A549 (cell line): ENCODE results near the gene ITGB7. TPM values are rescaled to one million over a fixed set of nuclear protein-coding genes. Genes with fewer than 3 reads are reported as not detected.

Experiments used
- ATAC-seq, 2 experiments: fragments of 200-7000 bp in 1 of 2; fragments of >200 bp in 1 of 2; cut with Nextera tagmentation in 1 of 2; cut with Tn5 transposase in 1 of 2; 3 replicates each; pipeline versions ENCODE4 v1.8.0 to v1.9.1; 2018 to 2020; ENCODE audit warnings: mild to moderate bottlenecking in 1 of 2, moderate library complexity in 1 of 2
- CTCF ChIA-PET: fragments of 300-600 bp; sonication (Branson Sonifier 250); formaldehyde crosslinking; extraction: SDS; loops from one replicate; lab custom pipeline; 2021; ENCODE audit warnings: antibody characterized with exemption, inconsistent platforms; lab: Yijun Ruan, JAX
- POLR2A ChIA-PET: fragments of 350-600 bp; formaldehyde crosslinking; extraction: SDS; loops from one replicate; lab custom pipeline; 2021; ENCODE audit warnings: antibody characterized with exemption, inconsistent platforms; lab: Yijun Ruan, JAX
- DNase-seq, 2 experiments: peaks; one replicate each; pipeline versions ENCODE4 v3.0.0 to v3.0.0-alpha.2; 2011 to 2016; ENCODE audit warnings: low read depth in 1 of 2, low spot score in 1 of 2
- FAIRE-seq: peaks from 2 replicates; lab custom pipeline; 2011; peaks lifted over from hg19 to GRCh38; lab: Jason Lieb, UNC
- H3K27ac ChIP-seq, 2 experiments: fragments of >200 bp; sonication (Bioruptor Twin); formaldehyde crosslinking; 3 replicates each; pipeline ENCODE4 v1.5.1; 2016 to 2017
- H3K4me1 ChIP-seq: fragments of >200 bp; sonication (Bioruptor Twin); formaldehyde crosslinking; 3 replicates; pipeline ENCODE4 v1.6.1; 2016
- H3K4me2 ChIP-seq: fragments of >200 bp; sonication (Bioruptor Twin); formaldehyde crosslinking; 3 replicates; pipeline ENCODE4 v1.6.1; 2016
- H3K4me3 ChIP-seq: fragments of >200 bp; sonication (Bioruptor Twin); formaldehyde crosslinking; 3 replicates; pipeline ENCODE4 v1.5.1; 2016
- H3K9me3 ChIP-seq: fragments of >200 bp; sonication (Bioruptor Twin); formaldehyde crosslinking; 3 replicates; pipeline ENCODE4 v1.6.1; 2016
- ATOH8 ChIP-seq: fragments of 250-450 bp; sonication (Bioruptor Pico); IDR thresholded peaks from 2 replicates; pipeline ENCODE4 v1.5.0; 2020; ENCODE audit warnings: low read depth, mild to moderate bottlenecking, moderate library complexity
- CTCF ChIP-seq: fragments of >200 bp; sonication (Bioruptor Twin); formaldehyde crosslinking; IDR thresholded peaks from 3 replicates; pipeline ENCODE4 v1.5.1; 2016
- E2F6 ChIP-seq: IDR thresholded peaks from 2 replicates; pipeline ENCODE4 v1.6.1; 2012; ENCODE audit warnings: low read depth, borderline replicate concordance
- FOSL2 ChIP-seq, 2 experiments: fragments of 450-650 bp in 1 of 2; fragments of >200 bp in 1 of 2; sonication (Bioruptor Twin) in 1 of 2; formaldehyde crosslinking; IDR thresholded peaks; 2 replicates each; pipeline versions ENCODE4 v1.5.0 to v1.6.1; 2016 to 2020; ENCODE audit warnings: mild to moderate bottlenecking in 1 of 2, moderate library complexity in 1 of 2
- HES2 ChIP-seq: fragments of >200 bp; sonication (Bioruptor Twin); formaldehyde crosslinking; IDR thresholded peaks from 2 replicates; pipeline ENCODE4 v1.6.1; 2016
- HMGXB4 ChIP-seq: fragments of 250-450 bp; sonication (Bioruptor Pico); IDR thresholded peaks from 2 replicates; pipeline ENCODE4 v1.5.0; 2021; ENCODE audit warnings: mild to moderate bottlenecking, moderate library complexity, borderline replicate concordance
- JUN ChIP-seq, 2 experiments: fragments of >200 bp; sonication (Bioruptor Twin); formaldehyde crosslinking; IDR thresholded peaks; 2 replicates in 1 of 2; 3 replicates in 1 of 2; pipeline ENCODE4 v1.6.1; 2016 to 2017
- MAFK ChIP-seq: fragments of 450-650 bp; IDR thresholded peaks from 2 replicates; pipeline ENCODE4 v1.6.1; 2014; ENCODE audit not compliant: partially characterized antibody
- MAZ ChIP-seq: fragments of 150-350 bp; IDR thresholded peaks from 2 replicates; pipeline ENCODE4 v1.6.1; 2014; ENCODE audit warnings: antibody characterized with exemption, low read depth, low read length, borderline replicate concordance
- NFE2L2 ChIP-seq: fragments of 150-350 bp; conservative IDR thresholded peaks from 2 replicates; pipeline ENCODE4 v1.6.1; 2014; ENCODE audit warnings: low read length
- NR3C1 ChIP-seq: fragments of >200 bp; sonication (Bioruptor Twin); formaldehyde crosslinking; IDR thresholded peaks from 3 replicates; pipeline ENCODE4 v1.6.1; 2017
- PHF8 ChIP-seq: fragments of 200-600 bp; sonication (generic); IDR thresholded peaks from 2 replicates; pipeline ENCODE4 v1.6.1; 2016; ENCODE audit warnings: low read depth, mild to moderate bottlenecking, antibody characterized with exemption, moderate library complexity, borderline replicate concordance
- POLR2A ChIP-seq: IDR thresholded peaks from 2 replicates; pipeline ENCODE4 v1.6.1; 2012; ENCODE audit warnings: mild to moderate bottlenecking, low read length
- POLR2AphosphoS2 ChIP-seq: conservative IDR thresholded peaks from 2 replicates; pipeline ENCODE4 v1.6.1; 2012; ENCODE audit warnings: low read length, improper control_type of control experiment, inconsistent platforms
- RARB ChIP-seq: fragments of 250-450 bp; sonication (Bioruptor Pico); IDR thresholded peaks from 2 replicates; pipeline ENCODE4 v1.8.0; 2021; ENCODE audit warnings: mild to moderate bottlenecking, moderate library complexity
- SMC3 ChIP-seq: fragments of >200 bp; sonication (Bioruptor Twin); formaldehyde crosslinking; IDR thresholded peaks from 3 replicates; pipeline ENCODE4 v1.6.1; 2018; ENCODE audit warnings: inconsistent platforms
- TFCP2L1 ChIP-seq: fragments of 250-450 bp; sonication (Bioruptor Pico); IDR thresholded peaks from 2 replicates; pipeline ENCODE4 v1.5.0; 2021; ENCODE audit warnings: mild to moderate bottlenecking
- TP53 ChIP-seq: fragments of 250-450 bp; sonication (Bioruptor Pico); IDR thresholded peaks from 2 replicates; pipeline ENCODE4 v1.5.0; 2021; ENCODE audit warnings: mild to moderate bottlenecking, moderate library complexity
- ZFP36 ChIP-seq: fragments of 450-650 bp; IDR thresholded peaks from 2 replicates; pipeline ENCODE4 v1.6.1; 2014; ENCODE audit warnings: borderline replicate concordance; ENCODE audit not compliant: partially characterized antibody
- ZNF302 ChIP-seq: fragments of 250-450 bp; sonication (Bioruptor Pico); IDR thresholded peaks from 2 replicates; pipeline ENCODE4 v1.9.0; 2021; ENCODE audit warnings: inconsistent platforms, mild to moderate bottlenecking, moderate library complexity
- WGBS: methylation state at CpG from one replicate; pipeline ENCODE4 v1.1.6; 2017; ENCODE audit errors: missing lambda C conversion rate; 5-methylcytosine and 5-hydroxymethylcytosine counted together
- polyA plus RNA-seq, 4 experiments: library from polyadenylated mRNA; depleted of rRNA in 3 of 4; stranded (reverse); fragments of >200 nt; fragmentation: RNase III in 1 of 4; extraction: RNeasy Plus Mini Kit Qiagen cat#74134 plus additional on column Dnase treatment in 1 of 4; gene quantifications; 2 replicates in 3 of 4; 3 replicates in 1 of 4; pipeline ENCODE4 v1.2.3, GENCODE V29; 2011 to 2017

The ITGB7 gene
- polyA plus RNA-seq, 2 of the 4 experiments (the other 2 are of a cell fraction) = 0.54 to 0.56 TPM

GRCh38 chr12:53221203-53222080 lies 14.4 kb upstream of the ITGB7 start:
- ChIA-PET POLR2A (interaction anchor here (0.6 to 2.2 kb wide), 6 partner anchors 8 to 277 kb away, joined by 3 to 15 read pairs (median 6); partner anchors contain the start of genes CSAD, ESPL1 and ZNF740), CTCF (interaction anchor here (0.5 to 33.2 kb wide), 10 partner anchors 10 to 156 kb away, joined by 3 to 1046 read pairs (median 8); partner anchors contain the start of genes ESPL1, MYG1 and PFDN5)
- no peak for TF ChIP-seq RARB (CRISPR knock-in tag)
- TF ChIP-seq CTCF = peak; percentile 51
- TF ChIP-seq HES2 = no peak
- no peak for TF ChIP-seq ATOH8 (CRISPR knock-in tag)
- TF ChIP-seq TFCP2L1 (CRISPR knock-in tag) = no peak; the same call in 1 of the 2 replicates
- TF ChIP-seq MAZ = 0 out of 2 replicates have a peak, but pooled peaks have one; percentile 17
- peak; percentile 67; the same call in 1 of the 2 replicates for TF ChIP-seq HMGXB4
- TF ChIP-seq MAFK = no peak
- TF ChIP-seq PHF8 = peak; percentile 40; the same call in 1 of the 2 replicates
- no peak for TF ChIP-seq NFE2L2
- TF ChIP-seq ZNF302 (CRISPR knock-in tag) = no peak
- 0 out of 2 replicates have a peak, but pooled peaks have one; percentile 55 for TF ChIP-seq E2F6
- TF ChIP-seq FOSL2 (IDR thresholded peaks at IDR 0.05) = no peak
- no peak for TF ChIP-seq FOSL2 (CRISPR knock-in tag; IDR thresholded peaks at IDR 0.05)
- 0 out of 3 replicates have a peak, but pooled peaks have one; percentile 3 for TF ChIP-seq SMC3
- no peak for TF ChIP-seq POLR2AphosphoS2
- peak; percentile 61 for TF ChIP-seq POLR2A
- TF ChIP-seq TP53 (CRISPR knock-in tag) = 0 out of 2 replicates have a peak, but pooled peaks have one; percentile 48
- TF ChIP-seq JUN (IDR thresholded peaks at IDR 0.05) = peak in 1 of 2 experiments; percentile 61; a peak in 3 of 5 replicates
- no peak for TF ChIP-seq ZFP36
- no peak for TF ChIP-seq NR3C1
- Histone ChIP-seq H3K27ac (peak overlapping the region; percentile 98), H3K4me2 (peak overlapping the region; percentile 97), H3K9me3 (no peaks in the 10 kb centered on the region), H3K4me3 (peak overlapping the region; percentile 61), H3K4me1 (peaks cover 60% of the 10 kb centered on the region)
- 2% methylated on average over 23 of the region's 72 CpGs for WGBS
- ATAC-seq = peak; percentile 55 to 58
- no peak for FAIRE-seq
- DNase-seq = peak; percentile 69 to 75
